Skeletal muscle tissue (tissue), 4 donors: ENCODE measurements around the gene IGSF9. TPM values are rescaled to one million over a fixed set of nuclear protein-coding genes. Genes with fewer than 3 reads are reported as not detected.

Experiments
- H3K27ac ChIP-seq: one replicate; pipeline ENCODE4 v1.7.0; 2013; ENCODE audit warnings: mild to moderate bottlenecking, low read depth, low read length, inconsistent platforms
- H3K27me3 ChIP-seq, 3 donors: one replicate each; pipeline ENCODE4 v1.7.0; 2013; ENCODE audit warnings: low read length in 3 of 3; ENCODE audit not compliant: control insufficient read depth in 3 of 3, insufficient read depth in 3 of 3
- H3K36me3 ChIP-seq, 3 donors: one replicate each; pipeline ENCODE4 v1.7.0; 2013; ENCODE audit warnings: low read length in 3 of 3; ENCODE audit not compliant: control insufficient read depth in 3 of 3, insufficient read depth in 3 of 3
- H3K4me1 ChIP-seq, 3 donors: one replicate each; pipeline ENCODE4 v1.7.0; 2013; ENCODE audit warnings: low read length in 3 of 3, mild to moderate bottlenecking in 3 of 3; ENCODE audit not compliant: control insufficient read depth in 3 of 3, insufficient read depth in 3 of 3
- H3K4me3 ChIP-seq, 3 donors: one replicate each; pipeline ENCODE4 v1.7.0; 2013; ENCODE audit warnings: low read length in 3 of 3
- H3K9ac ChIP-seq, 3 donors: one replicate each; pipeline ENCODE4 v1.7.0; 2013; ENCODE audit warnings: low read length in 3 of 3, mild to moderate bottlenecking in 3 of 3, moderate library complexity in 2 of 3, low read depth in 1 of 3
- H3K9me3 ChIP-seq, 3 donors: one replicate each; pipeline ENCODE4 v1.7.0; 2013; ENCODE audit warnings: low read length in 3 of 3; ENCODE audit not compliant: control insufficient read depth in 3 of 3
- total RNA-seq: library from RNA; depleted of rRNA; stranded (reverse); fragments of >200 nt; gene quantifications from one replicate; pipeline ENCODE4 v1.2.3, GENCODE V29; 2014
- donor health status: Osteomylitis.

Gene IGSF9
- total RNA-seq, 1 donor from 2014 or later = under 0.01 TPM

- H3K27me3 ChIP-seq = peaks cover 34 to 51% (median 36%) of the 10 kb centered on the region in 3 donors
- H3K9me3 ChIP-seq = no peaks in the 10 kb centered on the region
- H3K9ac ChIP-seq = no peak overlapping the region
- H3K4me3 ChIP-seq = no peak overlapping the region
- H3K36me3 ChIP-seq = no peaks in the 10 kb centered on the region
- H3K4me1 ChIP-seq = peaks cover 6 to 10% (median 9%) of the 10 kb centered on the region in 3 donors
- H3K27ac ChIP-seq = no peak overlapping the region
These were observed 5.3 kb downstream of the IGSF9 start for GRCh38 chr1:159940006-159940620.

- Histone ChIP-seq H3K9me3 (no peaks in the 10 kb centered on the region), H3K9ac (no peak overlapping the region), H3K4me1 (peaks cover 5 to 9% (median 8%) of the 10 kb centered on the region in 3 donors), H3K4me3 (no peak overlapping the region), H3K27ac (no peak overlapping the region), H3K36me3 (no peaks in the 10 kb centered on the region), H3K27me3 (peaks cover 29 to 47% (median 34%) of the 10 kb centered on the region in 3 donors)
These were observed 5.8 kb downstream of the IGSF9 start for GRCh38 chr1:159939678-159940002.

- no peaks in the 10 kb centered on the region for H3K36me3 ChIP-seq
- H3K4me1 ChIP-seq = peaks cover 5 to 9% (median 8%) of the 10 kb centered on the region in 3 donors
- no peak overlapping the region for H3K27ac ChIP-seq
- peaks cover 24 to 42% (median 32%) of the 10 kb centered on the region in 3 donors for H3K27me3 ChIP-seq
- H3K9ac ChIP-seq = no peak overlapping the region
- no peaks in the 10 kb centered on the region for H3K9me3 ChIP-seq
- no peak overlapping the region for H3K4me3 ChIP-seq
These were observed 6.3 kb downstream of the IGSF9 start for GRCh38 chr1:159938905-159939677.

GRCh38 chr1:159938211-159938852, 7.1 kb downstream of the IGSF9 start:
- Histone ChIP-seq H3K27me3 (peaks cover 17 to 35% (median 24%) of the 10 kb centered on the region in 3 donors), H3K36me3 (no peaks in the 10 kb centered on the region)

DNA sequence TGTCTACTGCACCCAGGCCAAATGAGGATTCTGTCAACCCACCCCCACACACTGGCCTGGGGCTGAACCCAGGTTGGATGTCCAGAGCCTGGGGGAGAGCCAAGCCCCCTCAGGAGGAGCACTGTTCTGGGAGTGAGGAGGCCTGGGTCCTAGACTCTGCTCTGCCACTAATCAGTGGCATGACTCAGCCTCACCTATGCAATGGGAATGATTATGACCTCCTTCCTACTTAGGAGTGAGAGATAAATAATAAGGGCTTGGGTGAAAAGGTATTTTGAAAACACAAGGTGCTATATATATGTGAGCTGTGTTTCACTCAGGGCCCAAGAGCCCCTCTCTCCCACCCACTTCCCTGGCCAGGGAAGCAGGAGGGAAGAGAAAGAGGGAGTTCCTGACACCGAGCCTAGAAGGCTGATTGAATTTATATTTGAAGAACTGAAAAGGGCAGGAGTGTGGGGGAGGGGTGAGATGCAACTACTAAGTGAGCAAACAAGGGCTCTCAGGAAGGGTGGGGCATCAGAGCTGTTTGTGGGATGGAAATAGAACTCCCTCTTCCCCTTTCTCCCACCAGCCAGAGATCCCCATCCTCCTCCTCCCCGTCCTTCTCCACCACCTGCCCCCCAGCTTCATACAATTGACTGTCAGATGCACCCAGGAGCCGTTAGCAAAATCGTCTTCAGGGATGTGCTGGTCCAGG, 8.2 kb downstream of the IGSF9 start:
- H3K27me3 ChIP-seq = peaks cover 11 to 24% (median 13%) of the 10 kb centered on the region in 3 donors
- H3K9me3 ChIP-seq = no peaks in the 10 kb centered on the region
- H3K36me3 ChIP-seq = no peaks in the 10 kb centered on the region
- no peak overlapping the region for H3K9ac ChIP-seq
- H3K4me3 ChIP-seq = no peak overlapping the region
- no peak overlapping the region for H3K27ac ChIP-seq
- H3K4me1 ChIP-seq = peaks cover 5 to 9% (median 8%) of the 10 kb centered on the region in 3 donors

More at GRCh38 chr1:159938211-159938852, 7.1 kb downstream of the IGSF9 start:
- H3K9me3 ChIP-seq = no peaks in the 10 kb centered on the region
- H3K4me1 ChIP-seq = peaks cover 5 to 9% (median 8%) of the 10 kb centered on the region in 3 donors
- H3K4me3 ChIP-seq = no peak overlapping the region
- H3K27ac ChIP-seq = no peak overlapping the region
- H3K9ac ChIP-seq = no peak overlapping the region

DNA sequence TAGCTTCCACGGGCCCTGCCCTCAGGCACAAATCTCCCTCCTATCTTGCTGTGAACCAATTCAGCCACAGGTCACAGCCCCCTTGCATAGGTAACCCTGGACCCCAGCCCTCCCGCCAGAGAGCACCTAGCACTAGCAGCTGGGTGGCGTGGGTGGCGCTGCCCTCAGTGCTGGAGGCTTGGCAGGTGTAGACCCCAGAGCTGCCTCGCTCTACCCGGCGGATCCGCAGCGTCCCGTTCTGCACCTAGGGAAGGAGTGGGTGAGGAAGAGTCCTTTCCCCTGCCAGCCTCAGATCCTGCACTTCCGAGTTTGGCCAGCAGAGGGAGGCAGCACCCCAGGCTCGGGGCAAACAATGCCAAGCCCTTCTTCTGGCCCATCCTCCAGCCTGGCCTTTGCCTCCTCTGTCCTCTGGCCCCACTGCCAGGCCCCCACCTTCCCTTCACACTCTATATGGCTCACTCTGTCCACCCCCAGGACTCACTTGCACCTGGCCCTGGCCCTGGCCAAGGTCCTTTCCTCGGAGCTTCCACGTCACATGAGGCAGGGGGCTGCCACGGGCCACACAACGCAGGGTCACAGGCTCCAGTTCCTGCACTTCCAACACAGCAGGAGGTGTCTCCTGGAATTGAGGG, 9.0 kb downstream of the IGSF9 start:
- Histone ChIP-seq H3K4me1 (peaks cover 5 to 9% (median 8%) of the 10 kb centered on the region in 3 donors), H3K9ac (peak overlapping the region in 1 of 3 donors; percentile 16), H3K27me3 (peaks cover 5 to 17% (median 8%) of the 10 kb centered on the region in 3 donors)

DNA sequence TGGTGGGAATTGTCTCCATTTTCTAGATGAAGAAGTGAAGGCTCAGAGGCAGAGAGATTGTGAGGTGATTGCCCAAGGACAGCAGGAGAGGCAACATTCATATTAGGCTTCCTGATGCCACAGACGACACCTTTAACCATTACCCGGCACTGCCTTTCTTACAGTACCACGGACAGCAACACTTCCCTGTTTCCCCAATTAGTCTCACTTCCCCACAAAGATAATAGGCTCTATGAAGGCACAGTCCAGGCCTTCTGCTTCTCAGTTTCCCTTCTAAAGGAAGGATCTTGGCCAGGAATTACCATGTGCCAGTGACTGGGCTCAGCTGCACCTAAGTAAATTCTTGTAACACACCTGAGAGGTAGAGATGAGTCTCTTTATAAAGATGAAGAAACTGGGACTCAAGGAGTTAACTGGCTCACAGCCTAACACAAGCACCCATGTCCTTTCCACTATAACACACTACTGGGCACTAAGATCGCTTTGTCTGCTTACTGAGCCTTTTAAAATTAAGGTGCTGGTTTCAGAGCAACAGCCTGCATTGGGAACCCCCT, 9.6 kb downstream of the IGSF9 start:
- H3K4me3 ChIP-seq = no peak overlapping the region
- peaks cover 5 to 9% (median 8%) of the 10 kb centered on the region in 3 donors for H3K4me1 ChIP-seq
- H3K9me3 ChIP-seq = no peaks in the 10 kb centered on the region
- no peaks in the 10 kb centered on the region for H3K36me3 ChIP-seq
- H3K27ac ChIP-seq = no peak overlapping the region
- H3K27me3 ChIP-seq = peaks cover 4 to 11% (median 8%) of the 10 kb centered on the region in 3 donors
- peak overlapping the region in 1 of 3 donors; percentile 16 for H3K9ac ChIP-seq

More for the DNA sequence above, 9.0 kb downstream of the IGSF9 start:
- no peak overlapping the region for H3K4me3 ChIP-seq
- no peaks in the 10 kb centered on the region for H3K9me3 ChIP-seq
- H3K36me3 ChIP-seq = no peaks in the 10 kb centered on the region
- H3K27ac ChIP-seq = no peak overlapping the region

- H3K9me3 ChIP-seq = no peaks in the 10 kb centered on the region
- H3K4me1 ChIP-seq = peaks cover 5 to 9% (median 8%) of the 10 kb centered on the region in 3 donors
- H3K27ac ChIP-seq = no peak overlapping the region
These were observed 10.1 kb downstream of the IGSF9 start for GRCh38 chr1:159935305-159935704.

More at GRCh38 chr1:159935305-159935704, 10.1 kb downstream of the IGSF9 start:
- Histone ChIP-seq H3K9ac (no peak overlapping the region), H3K27me3 (peaks cover 0 to 14% (median 8%) of the 10 kb centered on the region in 3 donors), H3K4me3 (no peak overlapping the region), H3K36me3 (no peaks in the 10 kb centered on the region)
